Fibroblast of lung (primary cell): ENCODE measurements around the gene FPR2.

ENCODE experiments used
- CTCF ChIP-seq, 2 donors: IDR thresholded peaks in 1 of 2; conservative IDR thresholded peaks in 1 of 2; 1 replicate in 1 of 2; 2 replicates in 1 of 2; pipeline ENCODE4 v1.5.1; 2011 to 2012; ENCODE audit warnings: low read length in 2 of 2, control low read depth in 1 of 2, inconsistent platforms in 1 of 2, low read depth in 1 of 2, mild to moderate bottlenecking in 1 of 2
- EZH2 ChIP-seq: IDR thresholded peaks from 2 replicates; pipeline ENCODE4 v1.5.1; 2012; ENCODE audit warnings: low read length, control low read depth, mild to moderate bottlenecking; ENCODE audit errors: missing control alignments

- TF ChIP-seq CTCF (conservative IDR thresholded peaks at IDR 0.05 in 1 of 2, IDR thresholded peaks at IDR 0.05 in 1 of 2; ENCODE audit: low read depth in 1 of 2, low read length in 2 of 2), result no peak
- TF ChIP-seq EZH2, result no peak
These were observed 4.1 kb downstream of the FPR2 start for GRCh38 chr19:51765086-51765485.
